ENCODE data around the gene AFAP1.

The AFAP1 gene

DNA sequence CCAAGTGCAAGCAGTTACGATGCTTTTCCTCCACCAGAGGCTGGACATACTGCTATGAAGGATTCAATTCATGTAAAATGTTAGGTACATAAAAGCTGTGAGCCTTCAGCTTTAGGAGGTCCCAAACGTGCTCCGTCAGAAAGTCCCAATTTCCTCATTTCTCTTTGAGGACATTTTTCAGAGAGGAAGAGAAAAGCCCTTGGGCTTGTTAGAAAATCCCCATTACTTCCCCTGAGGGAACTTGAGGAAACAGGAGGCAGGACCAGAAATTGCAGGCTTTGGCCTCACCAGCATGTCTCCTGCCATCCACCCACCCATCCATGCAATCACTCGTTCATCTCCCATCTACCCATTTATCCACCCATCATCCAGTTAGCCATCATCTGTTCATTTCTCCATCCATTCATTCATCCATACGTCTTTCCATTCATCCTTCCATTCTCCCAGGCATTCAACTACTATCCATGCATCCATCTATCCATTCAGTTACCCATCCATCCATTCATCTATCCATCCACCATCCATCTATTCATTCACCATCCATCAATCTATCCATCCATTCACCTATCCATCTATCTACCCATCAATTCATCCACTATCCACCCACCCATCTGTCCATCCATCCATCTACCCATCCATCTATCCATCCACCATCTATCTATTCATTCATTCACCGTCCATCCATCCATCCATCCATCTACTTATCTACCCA is 223.5 kb downstream of the AFAP1 start:
- DNase-seq (ENCODE audit: low read depth), result no peak

DNA sequence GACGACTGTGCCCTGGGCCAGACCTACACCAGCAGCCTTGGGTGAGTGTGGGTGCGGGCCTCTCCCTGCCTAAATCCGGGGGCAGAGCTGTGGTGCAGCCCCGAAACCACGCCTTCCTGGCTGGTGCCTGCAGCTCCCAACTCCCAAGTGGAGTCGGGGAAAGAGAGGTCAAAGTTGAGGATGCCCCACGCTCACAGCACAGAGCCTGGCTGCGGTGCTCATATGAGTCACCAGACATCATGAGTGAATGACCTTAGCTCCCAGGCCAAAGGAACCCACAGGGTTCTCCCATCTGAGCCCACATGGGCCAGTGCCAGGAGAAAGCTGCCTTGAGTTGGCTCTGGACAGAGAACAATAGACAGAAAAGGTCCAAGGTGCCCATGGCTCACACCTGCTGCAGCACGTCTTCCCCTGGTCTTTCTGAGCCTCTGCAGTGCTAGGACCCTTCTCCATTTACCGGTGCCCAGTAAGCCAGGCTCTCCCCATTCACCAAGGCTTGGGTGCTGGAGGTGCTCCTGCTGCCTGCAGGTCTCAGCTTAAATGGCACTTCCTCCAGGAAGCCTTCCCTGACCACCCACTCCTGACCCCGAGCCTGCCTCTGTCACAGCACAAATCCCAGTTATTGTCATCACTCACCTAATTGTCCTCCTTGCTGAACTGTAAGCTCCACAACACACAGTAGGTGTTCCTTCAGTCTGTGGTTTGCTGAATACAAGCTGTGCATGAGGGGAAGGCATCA is 224.2 kb downstream of the AFAP1 start:
- no peak for DNase-seq (ENCODE audit: low read depth)

GRCh38 chr4:7714738-7715137 is 224.9 kb downstream of the AFAP1 start:
- no peak for DNase-seq (ENCODE audit: low read depth)

GRCh38 chr4:7714176-7714575 is 225.5 kb downstream of the AFAP1 start:
- no peak for DNase-seq (ENCODE audit: low read depth)

GRCh38 chr4:7713757-7714156 is 225.9 kb downstream of the AFAP1 start:
- no peak for DNase-seq (ENCODE audit: low read depth)

- no peak for DNase-seq (ENCODE audit: low read depth)
Observed at GRCh38 chr4:7712021-7712671, 227.5 kb downstream of the AFAP1 start.

GRCh38 chr4:7711307-7711963 is 228.2 kb downstream of the AFAP1 start:
- DNase-seq (ENCODE audit: low read depth), result no peak

DNA sequence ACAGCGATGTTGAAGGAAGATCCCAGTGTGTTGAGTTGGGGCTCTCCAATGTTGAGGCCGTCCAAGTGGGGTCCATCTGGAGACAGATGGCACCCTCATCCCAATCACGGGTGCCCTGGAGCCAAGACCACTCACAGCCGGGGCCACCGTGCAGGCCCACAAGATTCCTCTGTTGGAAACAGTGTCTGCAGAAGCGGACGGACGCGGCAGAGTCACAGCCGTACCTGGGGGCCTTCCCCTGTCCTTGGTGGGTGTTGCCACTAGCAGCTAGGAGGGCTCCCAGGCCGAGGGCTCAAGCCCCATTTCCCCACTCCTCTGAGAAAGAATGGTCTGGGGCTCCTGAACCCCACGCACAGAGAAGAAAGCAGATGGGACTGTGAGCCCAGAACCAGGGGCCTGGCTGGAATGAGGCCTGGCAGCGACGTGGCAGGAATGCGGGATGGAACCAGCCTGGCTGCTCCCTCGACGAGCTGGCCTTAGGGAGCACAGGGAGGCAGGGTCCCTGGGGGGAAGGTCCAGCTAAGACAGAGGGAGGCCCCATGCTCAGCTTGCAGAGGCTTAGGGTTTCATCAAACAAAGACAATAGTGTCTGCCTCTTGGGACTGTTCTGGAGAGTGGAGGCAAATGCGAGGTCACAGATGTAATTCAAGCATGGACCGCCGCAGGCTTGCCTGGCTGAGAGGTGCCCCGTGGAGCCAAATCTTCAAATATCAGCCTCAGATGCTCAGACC is 228.9 kb downstream of the AFAP1 start:
- DNase-seq (ENCODE audit: low read depth), result no peak

DNA sequence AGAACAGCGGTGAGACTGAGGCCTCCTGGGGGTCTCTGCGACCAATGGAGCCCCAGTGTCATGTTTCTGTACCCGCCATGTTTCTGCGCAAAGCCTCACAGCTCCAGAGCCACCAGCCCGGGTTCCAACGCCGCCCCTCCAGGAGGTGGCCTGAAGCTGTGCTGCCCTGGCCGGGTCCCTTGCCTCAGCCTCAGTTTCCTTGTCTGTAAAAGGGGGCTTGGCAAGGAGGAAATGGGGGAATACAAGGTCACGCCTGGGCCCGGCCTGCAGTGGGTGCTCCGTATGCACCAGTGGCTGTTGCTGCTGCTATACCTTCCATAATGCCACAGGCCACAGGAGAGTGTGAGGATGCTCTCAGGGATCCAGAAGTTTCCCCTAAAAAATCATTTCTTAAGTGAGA is 229.5 kb downstream of the AFAP1 start:
- no peak for DNase-seq (ENCODE audit: low read depth)

- no peak for DNase-seq (ENCODE audit: low read depth)
Observed at GRCh38 chr4:7709431-7709830, 230.2 kb downstream of the AFAP1 start.

- no peak for DNase-seq (ENCODE audit: low read depth)
Observed at GRCh38 chr4:7708981-7709380, 230.7 kb downstream of the AFAP1 start.

All from GM04504 (cell line).